Right ventricle myocardium inferior (tissue), 1 donor: Measurements from ENCODE around the gene MAP3K21. TPM values are rescaled to one million over a fixed set of nuclear protein-coding genes. Genes with fewer than 3 reads are reported as not detected.

Experiments used
- ATAC-seq: fragments of 200-7000 bp; cut with Tn5 transposase; one replicate; pipeline ENCODE4 v1.9.1; 2020; ENCODE audit warnings: mild to moderate bottlenecking, moderate library complexity
- DNase-seq: peaks from one replicate; pipeline ENCODE4 v3.0.0; 2021; ENCODE audit errors: missing footprints
- intact Hi-C: fragments of 100-400 bp; cut with DNase I; formaldehyde crosslinking; loops from one replicate; pipeline ENCODE4 v1.11.0; 2022
- total RNA-seq: library from RNA; stranded (reverse); fragmentation: NEBNext Ultra II Directional; extraction: Animal tissue kit (Norgen Biotek cat#: 25700); gene quantifications from one replicate; pipeline ENCODE4 v1.2.1, GENCODE V29; 2021
- donor health status: DM: no; HTN: yes; CAD: no; lungs with severe emphysema.

The MAP3K21 gene
- total RNA-seq, 1 donor from 2014 or later = 0.32 TPM

- DNase-seq (no peak), ATAC-seq (no peak)
- intact Hi-C loops = no loop called here
These were observed 79.6 kb downstream of the MAP3K21 start for GRCh38 chr1:233406994-233407631.

GRCh38 chr1:233409540-233409939, 82.0 kb downstream of the MAP3K21 start:
- DNase-seq (no peak), ATAC-seq (no peak)
- intact Hi-C loops = no loop called here

- intact Hi-C loops = no loop called here
- DNase-seq = no peak
- ATAC-seq = no peak
These were observed 83.4 kb downstream of the MAP3K21 start for GRCh38 chr1:233410906-233411305.

- DNase-seq (no peak), ATAC-seq (no peak)
- intact Hi-C loops = no loop called here
These were observed 85.3 kb downstream of the MAP3K21 start for GRCh38 chr1:233412812-233413211.

GRCh38 chr1:233421293-233421692, 93.8 kb downstream of the MAP3K21 start:
- no peak for ATAC-seq
- no peak for DNase-seq
- intact Hi-C loops = no loop called here

- no peak for DNase-seq
- no peak for ATAC-seq
- intact Hi-C loops = no loop called here
These were observed 97.3 kb downstream of the MAP3K21 start for GRCh38 chr1:233424779-233425178.

GRCh38 chr1:233427907-233428306, 100.4 kb downstream of the MAP3K21 start:
- no peak for DNase-seq
- no peak for ATAC-seq
- intact Hi-C loops = no loop called here

- intact Hi-C loops = no loop called here
- ATAC-seq (no peak), DNase-seq (no peak)
These were observed 104.4 kb downstream of the MAP3K21 start for GRCh38 chr1:233431753-233432403.

GRCh38 chr1:233432916-233433315, 105.4 kb downstream of the MAP3K21 start:
- no peak for DNase-seq
- ATAC-seq = no peak
- intact Hi-C loops = no loop called here

GRCh38 chr1:233433436-233434210, 106.1 kb downstream of the MAP3K21 start:
- intact Hi-C loops = no loop called here
- no peak for DNase-seq
- no peak for ATAC-seq

Other genes with a start within 250 kb of the MAP3K21 start
- 2.2 TPM for gene PCNX2, start 32.0 kb upstream of the MAP3K21 start, total RNA-seq